SK-N-SH treated with all-trans-retinoic acid at 6 μM for 48 hours (cell line): ENCODE data around the gene MCTP2.

Source experiments
- ATAC-seq: fragments of 200-7000 bp; cut with Tn5 transposase; 3 replicates; pipeline ENCODE4 v1.9.1; 2020; ENCODE audit warnings: mild to moderate bottlenecking, moderate library complexity
- ARNTL ChIP-seq: fragments of 450-650 bp; formaldehyde crosslinking; IDR thresholded peaks from 2 replicates; pipeline ENCODE4 v1.5.0; 2020; ENCODE audit warnings: low read depth, mild to moderate bottlenecking, moderate library complexity, borderline replicate concordance
- CREB5 ChIP-seq: fragments of 250-450 bp; sonication (Bioruptor Pico); IDR thresholded peaks from 2 replicates; pipeline ENCODE4 v1.5.1; 2020; ENCODE audit warnings: low read depth, mild to moderate bottlenecking, moderate library complexity
- CSDC2 ChIP-seq: fragments of 250-450 bp; sonication (Bioruptor Pico); IDR thresholded peaks from 2 replicates; pipeline ENCODE4 v1.5.0; 2020; ENCODE audit warnings: mild to moderate bottlenecking, moderate library complexity
- CSRNP3 ChIP-seq: fragments of 250-450 bp; sonication (Bioruptor Pico); IDR thresholded peaks from 2 replicates; pipeline ENCODE4 v1.5.1; 2021; ENCODE audit warnings: mild to moderate bottlenecking, moderate library complexity
- ESRRG ChIP-seq: fragments of 250-450 bp; sonication (Bioruptor Pico); IDR thresholded peaks from 2 replicates; pipeline ENCODE4 v1.6.1; 2021; ENCODE audit warnings: mild to moderate bottlenecking
- GLIS3 ChIP-seq: fragments of 250-450 bp; sonication (Bioruptor Pico); IDR thresholded peaks from 2 replicates; pipeline ENCODE4 v1.5.0; 2020; ENCODE audit warnings: mild to moderate bottlenecking, moderate library complexity
- ISL1 ChIP-seq: fragments of 250-450 bp; sonication (Bioruptor Pico); IDR thresholded peaks from 2 replicates; pipeline ENCODE4 v2.1.2; 2022; ENCODE audit warnings: mild to moderate bottlenecking, moderate library complexity
- OSR1 ChIP-seq: fragments of 250-450 bp; sonication (Bioruptor Pico); IDR thresholded peaks from 2 replicates; pipeline ENCODE4 v1.8.0; 2022; ENCODE audit warnings: moderate library complexity, mild to moderate bottlenecking, inconsistent platforms
- PATZ1 ChIP-seq: fragments of 250-450 bp; sonication (Bioruptor Pico); IDR thresholded peaks from 2 replicates; pipeline ENCODE4 v1.8.0; 2020; ENCODE audit warnings: mild to moderate bottlenecking, moderate library complexity, borderline replicate concordance
- POU6F1 ChIP-seq: fragments of 250-450 bp; sonication (Bioruptor Pico); IDR thresholded peaks from 2 replicates; pipeline ENCODE4 v1.8.0; 2021; ENCODE audit warnings: low read depth, mild to moderate bottlenecking, moderate library complexity, borderline replicate concordance
- PPARA ChIP-seq: fragments of 250-450 bp; sonication (Bioruptor Pico); IDR thresholded peaks from 2 replicates; pipeline ENCODE4 v1.5.0; 2020; ENCODE audit warnings: mild to moderate bottlenecking, borderline replicate concordance
- RARB ChIP-seq: fragments of 250-450 bp; sonication (Bioruptor Pico); IDR thresholded peaks from 2 replicates; pipeline ENCODE4 v1.8.0; 2021; ENCODE audit warnings: mild to moderate bottlenecking, moderate library complexity
- SNAI2 ChIP-seq: fragments of 250-450 bp; sonication (Bioruptor Pico); IDR thresholded peaks from 2 replicates; pipeline ENCODE4 v1.5.0; 2020; ENCODE audit warnings: mild to moderate bottlenecking, moderate library complexity
- TCF4 ChIP-seq: fragments of 250-450 bp; sonication (Bioruptor Pico); IDR thresholded peaks from 2 replicates; pipeline ENCODE4 v1.8.0; 2021; ENCODE audit warnings: mild to moderate bottlenecking, moderate library complexity, borderline replicate concordance
- TOX ChIP-seq: fragments of 250-450 bp; sonication (Bioruptor Pico); IDR thresholded peaks from 2 replicates; pipeline ENCODE4 v1.8.0; 2021; ENCODE audit warnings: mild to moderate bottlenecking, moderate library complexity, borderline replicate concordance
- ZFP3 ChIP-seq: fragments of 250-450 bp; sonication (Bioruptor Pico); IDR thresholded peaks from 2 replicates; pipeline ENCODE4 v1.5.0; 2020; ENCODE audit warnings: mild to moderate bottlenecking, moderate library complexity
- ZFP30 ChIP-seq: fragments of 450-650 bp; formaldehyde crosslinking; IDR thresholded peaks from 2 replicates; pipeline ENCODE4 v1.5.0; 2022; ENCODE audit warnings: mild to moderate bottlenecking, moderate library complexity
- ZNF565 ChIP-seq: fragments of 450-650 bp; formaldehyde crosslinking; conservative IDR thresholded peaks from 2 replicates; pipeline ENCODE4 v1.5.0; 2020; ENCODE audit warnings: low read depth, mild to moderate bottlenecking, moderate library complexity
- ZNF70 ChIP-seq: fragments of 450-650 bp; formaldehyde crosslinking; IDR thresholded peaks from 2 replicates; pipeline ENCODE4 v1.5.0; 2020; ENCODE audit warnings: mild to moderate bottlenecking, moderate library complexity
- ZNF8 ChIP-seq: fragments of 450-650 bp; formaldehyde crosslinking; IDR thresholded peaks from 2 replicates; pipeline ENCODE4 v1.5.0; 2020; ENCODE audit warnings: mild to moderate bottlenecking, moderate library complexity

The MCTP2 gene

GRCh38 chr15:94456226-94456625 is 224.9 kb downstream of the MCTP2 start (continued):
- no peak for TF ChIP-seq ZFP3 (CRISPR knock-in tag)
- TF ChIP-seq CREB5 (CRISPR knock-in tag) = no peak
- no peak for TF ChIP-seq ARNTL (CRISPR knock-in tag)

GRCh38 chr15:94457661-94458060 is 226.3 kb downstream of the MCTP2 start:
- no peak for ATAC-seq
- TF ChIP-seq POU6F1 (no peak), ZNF70 (no peak), TOX (CRISPR knock-in tag) (no peak), ZFP30 (CRISPR knock-in tag) (no peak), TCF4 (CRISPR knock-in tag) (no peak), ESRRG (CRISPR knock-in tag) (no peak), CSDC2 (CRISPR knock-in tag) (no peak), ZNF8 (CRISPR knock-in tag) (no peak), ZFP3 (CRISPR knock-in tag) (no peak), CSRNP3 (CRISPR knock-in tag) (no peak), PATZ1 (CRISPR knock-in tag) (no peak), GLIS3 (no peak), ISL1 (CRISPR knock-in tag) (no peak), OSR1 (CRISPR knock-in tag) (no peak), ARNTL (CRISPR knock-in tag) (no peak)
- TF ChIP-seq, all 23 proteins: peak for 0

GRCh38 chr15:94460624-94461023 is 229.3 kb downstream of the MCTP2 start:
- no peak for ATAC-seq
- TF ChIP-seq ZNF8 (CRISPR knock-in tag) = no peak
- no peak for TF ChIP-seq TOX (CRISPR knock-in tag)
- TF ChIP-seq SNAI2 = no peak
- no peak for TF ChIP-seq ZNF70
- TF ChIP-seq ARNTL (CRISPR knock-in tag) = no peak
- TF ChIP-seq CSDC2 (CRISPR knock-in tag) = no peak
- no peak for TF ChIP-seq POU6F1
- TF ChIP-seq ZFP3 (CRISPR knock-in tag) = no peak
- TF ChIP-seq TCF4 (CRISPR knock-in tag) = no peak

GRCh38 chr15:94467034-94467433 is 235.7 kb downstream of the MCTP2 start:
- ATAC-seq = no peak
- TF ChIP-seq CSDC2 (CRISPR knock-in tag) (no peak), ARNTL (CRISPR knock-in tag) (no peak), ZNF565 (CRISPR knock-in tag) (no peak), SNAI2 (no peak), CSRNP3 (CRISPR knock-in tag) (no peak), ZFP30 (CRISPR knock-in tag) (no peak), CREB5 (CRISPR knock-in tag) (no peak), POU6F1 (no peak), ESRRG (CRISPR knock-in tag) (no peak), RARB (no peak), GLIS3 (no peak), PPARA (CRISPR knock-in tag) (no peak), ZNF8 (CRISPR knock-in tag) (no peak), ZNF70 (no peak)
